Stimulated activated naive CD4-positive, alpha-beta T cell treated with Interleukin-2 at 50 U/mL for 16 hours (primary cell): ENCODE measurements around the gene CFAP298.
"Not testable (repeated sequence)": the region's sequence is repeated elsewhere in the genome, so short reads cannot be mapped to it uniquely, and the experiment has no call there.

Experiments used
- DNase-seq: peaks from one replicate; lab custom pipeline; 2025; lab: John Stamatoyannopoulos, UW

Gene CFAP298, protein sequence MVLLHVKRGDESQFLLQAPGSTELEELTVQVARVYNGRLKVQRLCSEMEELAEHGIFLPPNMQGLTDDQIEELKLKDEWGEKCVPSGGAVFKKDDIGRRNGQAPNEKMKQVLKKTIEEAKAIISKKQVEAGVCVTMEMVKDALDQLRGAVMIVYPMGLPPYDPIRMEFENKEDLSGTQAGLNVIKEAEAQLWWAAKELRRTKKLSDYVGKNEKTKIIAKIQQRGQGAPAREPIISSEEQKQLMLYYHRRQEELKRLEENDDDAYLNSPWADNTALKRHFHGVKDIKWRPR

GRCh38 chr21:32612075-32612998 is at the start of gene CFAP298:
TSS of gene CFAP298 (minus strand) at chr21:32612377. CDS start at chr21:32612243, 134 bp downstream.
- DNase-seq, result peak; percentile 88

DNA sequence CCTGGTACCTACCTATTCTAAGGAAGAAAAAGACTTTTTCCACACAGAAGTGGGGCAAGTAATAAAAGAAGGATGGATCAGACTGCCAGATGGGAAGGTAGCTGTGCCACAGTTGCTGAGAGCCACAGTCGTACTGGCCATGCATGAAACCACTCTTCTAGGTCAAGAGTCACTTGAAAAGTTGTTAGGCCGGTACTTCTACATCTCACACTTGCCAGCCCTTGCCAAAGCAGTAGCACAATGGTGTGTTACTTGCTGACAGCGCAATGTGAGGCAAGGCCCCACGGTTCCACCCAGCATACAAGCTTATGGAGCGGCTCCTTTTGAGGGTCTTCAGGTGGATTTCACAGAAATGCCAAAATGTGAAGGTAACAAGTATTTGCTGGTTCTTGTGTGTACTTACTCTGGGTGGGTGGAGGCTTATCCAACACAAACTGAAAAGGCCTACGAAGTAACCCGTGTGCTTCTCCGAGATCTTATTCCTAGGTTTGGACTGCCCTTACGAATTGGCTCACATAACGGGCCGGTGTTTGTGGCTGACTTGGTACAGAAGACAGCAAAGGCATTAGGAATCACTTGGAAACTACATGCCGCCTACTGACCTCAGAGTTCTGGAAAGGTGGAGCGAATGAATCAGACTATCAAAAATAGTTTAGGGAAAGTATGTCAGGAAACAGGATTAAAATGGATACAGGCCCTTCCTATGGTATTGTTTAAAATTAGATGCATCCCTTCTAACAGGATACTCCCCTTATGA is 49.0 kb upstream of the CFAP298 start:
- not testable (repeated sequence) for DNase-seq

DNA sequence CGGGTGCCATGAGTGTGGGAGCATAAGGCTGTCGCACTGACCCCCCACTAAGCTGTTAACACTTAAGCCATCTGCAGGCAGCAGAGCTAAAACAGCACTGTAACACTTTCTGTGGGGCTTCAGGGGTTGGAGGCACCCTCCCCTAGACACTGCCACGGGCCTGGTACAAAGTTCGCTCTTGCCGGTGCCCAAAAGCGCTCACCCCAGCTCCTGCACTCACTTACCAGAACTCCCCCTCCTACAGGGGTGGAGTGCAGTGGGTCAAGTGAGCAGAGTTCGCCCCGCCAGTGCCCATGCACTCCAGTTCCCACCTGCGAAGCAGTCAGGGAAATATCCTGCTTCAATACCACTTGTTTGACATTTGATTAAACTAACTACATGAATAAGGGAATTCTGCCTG is 46.3 kb upstream of the CFAP298 start:
- DNase-seq, result no peak

DNA sequence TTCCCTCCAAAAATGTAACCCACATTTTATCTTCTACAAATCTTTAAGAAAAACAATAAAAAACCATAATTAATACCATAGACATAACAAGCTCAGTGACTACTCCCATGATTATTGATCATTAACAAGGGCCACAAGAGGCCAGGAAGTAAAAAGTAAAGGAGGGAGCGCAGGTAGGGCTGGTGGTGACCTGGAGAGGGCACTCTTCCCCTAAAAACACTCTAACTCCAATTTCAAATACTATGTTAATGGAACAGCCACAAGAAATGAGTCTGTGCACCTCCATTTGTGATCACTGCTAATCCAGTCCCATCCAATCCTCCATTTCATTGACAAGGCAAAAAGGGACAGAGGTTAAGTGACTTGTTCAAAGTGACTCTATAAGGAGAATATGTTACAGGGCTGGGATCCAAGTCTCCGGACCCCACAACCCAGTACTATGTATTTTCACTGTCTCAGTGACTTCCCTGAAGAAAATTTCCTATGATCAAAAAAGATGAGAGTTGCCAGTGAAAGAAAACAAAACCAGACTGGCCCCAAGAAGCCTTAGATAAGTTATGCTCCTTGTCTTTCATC is 41.2 kb upstream of the CFAP298 start:
- no peak for DNase-seq

GRCh38 chr21:32648165-32648564 is 36.0 kb upstream of the CFAP298 start:
- DNase-seq, result no peak

DNA sequence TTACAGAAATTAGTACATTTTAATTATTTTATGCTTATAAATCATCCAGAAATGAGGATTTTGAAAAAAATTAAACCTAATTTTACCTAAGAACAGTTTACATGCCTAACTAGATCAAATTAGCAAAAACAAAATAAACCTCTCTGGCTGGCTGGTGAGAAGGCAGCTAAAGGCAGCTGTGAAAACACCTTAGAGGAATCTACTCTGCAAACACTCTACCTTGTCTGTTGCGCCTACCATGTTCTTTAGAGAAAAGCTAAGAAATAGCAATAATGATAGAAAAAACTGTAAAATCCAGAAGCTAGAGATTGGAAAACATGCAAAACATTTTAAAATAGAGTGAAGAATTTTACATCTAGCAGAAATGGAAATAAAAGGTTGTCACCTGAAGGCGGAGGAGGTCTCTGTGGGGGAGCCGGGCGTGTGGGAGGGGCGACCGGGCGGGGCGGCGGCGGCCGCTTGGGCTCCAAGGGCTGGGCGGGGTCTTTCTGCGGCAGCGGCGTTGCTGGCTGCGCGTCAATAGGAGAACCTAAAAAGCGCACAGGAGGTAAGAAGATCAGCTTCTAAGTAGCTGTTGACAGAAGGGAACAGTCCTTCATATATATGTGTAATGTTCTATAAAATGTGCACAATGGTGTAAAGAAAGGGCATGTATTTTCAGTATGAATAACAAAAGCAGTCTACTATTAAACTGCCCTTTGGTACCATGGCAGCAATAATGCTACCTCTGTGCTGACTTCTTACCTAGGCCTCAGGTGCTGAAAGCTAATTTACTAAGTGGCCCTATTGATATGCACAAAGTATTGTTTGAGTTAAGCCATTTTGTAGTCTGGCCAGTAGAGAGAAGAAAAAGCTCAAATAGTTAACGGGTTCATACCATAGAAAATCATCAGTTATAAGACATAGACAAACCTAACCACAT is 33.3 kb upstream of the CFAP298 start:
- DNase-seq, result no peak

GRCh38 chr21:32641710-32642698 is 29.8 kb upstream of the CFAP298 start:
- no peak for DNase-seq

DNA sequence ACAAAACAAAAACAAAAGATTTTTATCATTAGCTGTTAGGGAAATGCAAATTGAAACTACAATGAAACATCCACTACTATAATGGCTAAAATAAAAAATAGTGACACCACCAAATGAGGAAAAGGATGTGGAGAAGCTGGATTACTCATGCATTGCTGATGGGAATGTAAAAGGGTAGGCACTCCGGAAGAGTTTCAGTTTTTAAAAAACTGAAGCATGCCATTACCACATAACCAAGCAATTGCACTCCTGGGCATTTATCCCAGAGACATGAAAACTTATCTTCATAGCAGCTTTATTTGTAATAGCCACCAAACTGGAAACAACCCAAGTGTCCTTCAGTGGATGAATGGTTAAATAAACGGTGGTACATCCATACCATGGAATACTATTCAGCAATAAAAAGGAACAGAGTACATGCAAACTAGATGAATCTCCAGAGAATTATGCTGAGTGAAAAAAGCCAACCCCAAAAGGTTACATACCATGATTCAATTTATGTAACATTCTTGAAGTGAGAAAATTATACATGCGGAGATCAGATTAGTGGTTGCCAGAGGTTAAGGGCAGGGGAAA is 14.5 kb upstream of the CFAP298 start:
- DNase-seq, result no peak

DNA sequence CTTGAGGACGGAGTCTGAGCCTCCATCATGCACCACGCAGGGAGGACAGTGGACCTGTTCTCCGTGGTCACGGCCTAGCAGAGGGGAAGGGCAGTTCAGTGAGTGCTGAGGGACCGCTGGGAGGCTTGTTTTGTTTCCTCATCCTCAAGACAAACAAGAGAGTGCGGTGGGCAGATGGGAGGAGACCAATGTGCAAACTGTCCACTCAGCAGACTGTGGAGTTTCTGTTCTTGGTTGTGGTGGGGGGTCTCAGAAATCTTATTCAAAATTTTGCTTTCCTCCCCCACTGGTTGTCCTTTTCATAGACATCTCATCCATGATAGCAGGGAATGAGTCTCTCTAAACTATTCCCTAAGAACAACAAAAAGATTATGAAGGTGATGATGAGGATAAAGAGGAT is 6.0 kb upstream of the CFAP298 start:
- not testable (repeated sequence) for DNase-seq

DNA sequence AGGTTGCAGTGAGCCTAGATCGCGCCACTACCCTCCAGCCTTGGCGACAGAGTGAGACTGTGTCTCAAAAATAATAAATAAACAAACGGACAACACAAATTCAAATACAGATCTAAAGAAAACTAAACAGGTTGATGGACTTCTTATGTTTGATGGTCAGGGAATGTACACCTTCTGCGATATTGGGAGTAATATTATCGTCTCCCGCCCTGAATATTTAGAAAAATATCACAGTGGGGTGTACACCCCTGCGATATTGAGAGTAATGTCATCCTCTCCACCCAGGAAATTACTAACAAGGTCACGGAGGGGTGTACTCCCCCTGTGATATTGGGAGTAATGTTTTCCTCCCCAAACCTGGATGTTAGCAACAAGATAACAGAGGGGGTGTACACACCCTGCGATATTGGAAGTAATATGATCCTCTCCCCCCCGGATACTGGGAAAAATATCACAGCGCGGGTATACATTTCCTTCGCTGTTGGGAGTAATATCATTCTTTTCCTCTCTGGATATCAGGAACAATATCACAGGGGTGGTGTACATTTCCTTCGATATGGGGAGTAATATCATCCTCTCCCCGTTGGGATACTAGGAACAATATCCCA is 1.4 kb upstream of the CFAP298 start:
- DNase-seq, result no peak

GRCh38 chr21:32612999-32613337 is 791 bp upstream of the CFAP298 start:
- no peak for DNase-seq

DNA sequence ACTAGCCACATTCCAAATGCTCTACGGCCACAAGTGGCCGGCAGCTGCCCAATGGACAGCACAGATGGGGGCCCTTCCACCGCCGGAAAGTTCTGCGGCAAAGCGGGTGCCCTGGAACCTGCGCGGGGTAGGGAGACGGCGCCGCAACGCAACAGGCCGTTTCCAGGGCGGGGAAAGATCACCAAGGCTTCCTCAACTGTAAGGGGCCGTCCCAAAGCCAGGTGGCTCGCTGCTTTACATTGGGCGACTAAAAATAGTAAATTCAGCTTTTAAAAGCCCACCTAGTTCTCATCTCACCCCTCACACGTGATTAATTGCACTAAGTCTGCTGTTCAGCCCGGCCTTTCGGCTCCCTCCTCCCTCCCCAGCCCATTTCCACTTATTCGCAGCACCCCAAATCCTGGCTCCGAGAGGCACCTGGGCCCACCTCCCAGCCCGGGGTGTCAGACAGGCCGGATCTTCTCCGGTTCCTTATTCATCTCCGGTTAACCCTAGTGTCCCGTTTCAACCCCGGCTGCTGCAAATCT is 643 bp downstream of the CFAP298 start:
- peak; percentile 31 for DNase-seq

GRCh38 chr21:32610940-32611339 is 1.2 kb downstream of the CFAP298 start:
- DNase-seq, result not testable (repeated sequence)

DNA sequence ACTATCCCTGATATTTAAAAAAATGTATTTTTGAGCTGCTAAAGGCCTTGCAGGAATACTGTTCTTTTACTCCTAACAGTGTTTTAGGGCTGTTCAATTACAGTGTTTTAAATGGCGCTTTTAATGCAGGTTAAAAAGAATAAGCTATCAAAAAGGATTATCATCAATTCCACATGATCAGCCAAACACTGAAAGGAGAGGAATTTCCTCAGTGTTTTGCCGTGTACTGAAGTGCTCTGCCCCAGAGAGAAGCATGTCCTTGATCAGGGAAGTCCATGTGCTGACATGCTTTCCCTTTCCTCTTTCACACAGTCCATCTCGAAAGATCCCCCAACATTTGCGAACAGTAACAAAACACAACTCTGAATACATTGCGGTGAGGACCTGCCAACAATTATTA is 3.3 kb downstream of the CFAP298 start:
- no peak for DNase-seq

- DNase-seq, result no peak
Measured at GRCh38 chr21:32605469-32605868, 6.7 kb downstream of the CFAP298 start.

- DNase-seq, result no peak
Measured at GRCh38 chr21:32604464-32604863, 7.7 kb downstream of the CFAP298 start.

GRCh38 chr21:32603131-32603530 is 9.0 kb downstream of the CFAP298 start:
- DNase-seq, result no peak

- DNase-seq, result no peak
Measured at GRCh38 chr21:32602099-32602498, 10.1 kb downstream of the CFAP298 start.

GRCh38 chr21:32599526-32599925 is 12.7 kb downstream of the CFAP298 start:
- DNase-seq, result no peak
